Activated gamma-delta T cell treated with Interleukin-2 at 50 U/mL for 16 hours (primary cell): ENCODE data around the gene RANBP3.
"Not testable (repeated sequence)": the region's sequence is repeated elsewhere in the genome, so short reads cannot be mapped to it uniquely, and the experiment has no call there.

Source experiments
- DNase-seq: peaks from one replicate; pipeline ENCODE4 v3.0.0-alpha.2; 2020

Gene RANBP3

GRCh38 chr19:5977785-5978605, at the start of gene RANBP3:
Gene RANBP3, minus strand, starts transcription at chr19:5978140. Its CDS starts 58 bp downstream, at chr19:5978082.
- DNase-seq = peak; percentile 97

GRCh38 chr19:6026390-6027227, 48.7 kb upstream of the RANBP3 start:
- DNase-seq = no peak

- DNase-seq = not testable (repeated sequence)
These were observed 46.8 kb upstream of the RANBP3 start for GRCh38 chr19:6024756-6025155.

GRCh38 chr19:6023936-6024335, 46.0 kb upstream of the RANBP3 start:
- no peak for DNase-seq

- DNase-seq = no peak
These were observed 45.2 kb upstream of the RANBP3 start for GRCh38 chr19:6023085-6023682.

- no peak for DNase-seq
These were observed 44.7 kb upstream of the RANBP3 start for GRCh38 chr19:6022570-6023064.

- DNase-seq = peak; percentile 77
These were observed 44.1 kb upstream of the RANBP3 start for GRCh38 chr19:6021878-6022569.

GRCh38 chr19:6020972-6021805, 43.2 kb upstream of the RANBP3 start:
- DNase-seq = no peak

GRCh38 chr19:6020166-6020882, 42.4 kb upstream of the RANBP3 start:
- DNase-seq = no peak

GRCh38 chr19:6018786-6019185, 40.8 kb upstream of the RANBP3 start:
- DNase-seq = no peak

GRCh38 chr19:6017576-6017975, 39.6 kb upstream of the RANBP3 start:
- DNase-seq = no peak

GRCh38 chr19:6015841-6016545, 38.1 kb upstream of the RANBP3 start:
- no peak for DNase-seq

GRCh38 chr19:6014551-6015135, 36.7 kb upstream of the RANBP3 start:
- DNase-seq = no peak

GRCh38 chr19:6012426-6013170, 34.7 kb upstream of the RANBP3 start:
- DNase-seq = no peak

GRCh38 chr19:6011794-6012193, 33.9 kb upstream of the RANBP3 start:
- DNase-seq = no peak

- DNase-seq = no peak
These were observed 33.3 kb upstream of the RANBP3 start for GRCh38 chr19:6011206-6011605.

- no peak for DNase-seq
These were observed 32.2 kb upstream of the RANBP3 start for GRCh38 chr19:6010107-6010506.

GRCh38 chr19:6007866-6008265, 29.9 kb upstream of the RANBP3 start:
- no peak for DNase-seq

- DNase-seq = no peak
These were observed 29.0 kb upstream of the RANBP3 start for GRCh38 chr19:6006896-6007295.
